A673 (cell line): ENCODE results near the gene MDP1.

ENCODE experiments used
- EZH2 ChIP-seq: fragments of 200-600 bp; sonication (generic); IDR thresholded peaks from 2 replicates; pipeline ENCODE4 v1.6.1; 2017; ENCODE audit warnings: borderline replicate concordance, low read depth, mild to moderate bottlenecking, mixed read lengths, antibody characterized with exemption, low read length; ENCODE audit not compliant: poor library complexity, severe bottlenecking
- TF ChIP-seq, protein P1 (sequence below): fragments of 300-800, 200-600 bp; sonication (generic); conservative IDR thresholded peaks from 2 replicates; pipeline ENCODE4 v1.5.1; 2017; ENCODE audit warnings: low read depth, mild to moderate bottlenecking, antibody characterized with exemption, low read length, moderate library complexity, mixed read lengths

DNA sequence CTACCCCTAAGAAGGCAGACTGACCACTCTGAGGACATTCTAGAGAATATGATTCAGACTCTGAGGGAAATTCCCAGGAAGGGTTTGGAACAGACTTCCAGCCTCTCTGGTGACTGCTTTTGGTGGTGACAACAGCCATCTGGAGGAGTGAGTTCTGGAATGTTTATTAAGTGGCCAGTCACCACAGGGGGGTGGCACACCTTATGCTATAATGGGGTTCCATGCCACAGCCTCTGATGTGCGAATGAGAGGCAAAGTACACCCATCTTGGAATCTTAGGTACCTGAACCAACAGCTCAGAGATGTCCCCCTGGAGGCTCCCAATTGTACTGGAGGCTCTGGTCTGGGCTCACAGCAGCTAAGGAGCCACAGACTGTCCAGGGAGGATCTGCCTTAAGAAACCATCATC, 36.0 kb upstream of the MDP1 start:
- TF ChIP-seq, protein P1, sequence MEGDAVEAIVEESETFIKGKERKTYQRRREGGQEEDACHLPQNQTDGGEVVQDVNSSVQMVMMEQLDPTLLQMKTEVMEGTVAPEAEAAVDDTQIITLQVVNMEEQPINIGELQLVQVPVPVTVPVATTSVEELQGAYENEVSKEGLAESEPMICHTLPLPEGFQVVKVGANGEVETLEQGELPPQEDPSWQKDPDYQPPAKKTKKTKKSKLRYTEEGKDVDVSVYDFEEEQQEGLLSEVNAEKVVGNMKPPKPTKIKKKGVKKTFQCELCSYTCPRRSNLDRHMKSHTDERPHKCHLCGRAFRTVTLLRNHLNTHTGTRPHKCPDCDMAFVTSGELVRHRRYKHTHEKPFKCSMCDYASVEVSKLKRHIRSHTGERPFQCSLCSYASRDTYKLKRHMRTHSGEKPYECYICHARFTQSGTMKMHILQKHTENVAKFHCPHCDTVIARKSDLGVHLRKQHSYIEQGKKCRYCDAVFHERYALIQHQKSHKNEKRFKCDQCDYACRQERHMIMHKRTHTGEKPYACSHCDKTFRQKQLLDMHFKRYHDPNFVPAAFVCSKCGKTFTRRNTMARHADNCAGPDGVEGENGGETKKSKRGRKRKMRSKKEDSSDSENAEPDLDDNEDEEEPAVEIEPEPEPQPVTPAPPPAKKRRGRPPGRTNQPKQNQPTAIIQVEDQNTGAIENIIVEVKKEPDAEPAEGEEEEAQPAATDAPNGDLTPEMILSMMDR = no peak
- TF ChIP-seq EZH2 = no peak
